Adrenal gland (tissue), 12 donors: Measurements from ENCODE around the gene GALNT9. TPM values are rescaled to one million over a fixed set of nuclear protein-coding genes. Genes with fewer than 3 reads are reported as not detected.

Experiments
- DNase-seq, 7 donors: peaks; one replicate each; pipeline ENCODE4 v3.0.0-alpha.2; 2019 to 2020
- H3K27ac ChIP-seq, 5 donors: fragments of 200-600 bp; sonication (generic) in 4 of 5; 1 replicate in 3 of 5; 2 replicates in 2 of 5; pipeline versions ENCODE4 v1.5.1 to v1.8.0; 2016 to 2020; ENCODE audit warnings: mild to moderate bottlenecking in 1 of 5
- H3K27me3 ChIP-seq: fragments of 200-600 bp; 2 replicates; pipeline ENCODE4 v1.8.0; 2021
- H3K36me3 ChIP-seq, 2 donors: fragments of 200-600 bp; replicated peaks in 1 of 2; 1 replicate in 1 of 2; 2 replicates in 1 of 2; pipeline versions ENCODE4 v1.5.1 to v1.8.0; 2018 to 2022
- H3K4me1 ChIP-seq, 2 donors: fragments of 200-600 bp; replicated peaks in 1 of 2; 1 replicate in 1 of 2; 2 replicates in 1 of 2; pipeline versions ENCODE4 v1.5.1 to v1.8.0; 2018 to 2021
- H3K4me3 ChIP-seq, 4 donors: fragments of 200-600 bp; sonication (generic) in 3 of 4; one replicate each; pipeline ENCODE4 v1.5.1; 2016 to 2018
- H3K9me3 ChIP-seq, 3 donors: fragments of 200-600 bp; sonication (generic) in 1 of 3; replicated peaks in 1 of 3; 1 replicate in 2 of 3; 2 replicates in 1 of 3; pipeline versions ENCODE4 v1.5.1 to v1.8.0; 2016 to 2021
- CTCF ChIP-seq, 6 experiments: fragments of 450-650 bp in 4 of 6; fragments of 200-600 bp in 2 of 6; sonication (generic) in 1 of 6; IDR thresholded peaks; 1 replicate in 5 of 6; 2 replicates in 1 of 6; pipeline versions ENCODE4 v1.5.1 to v1.8.0; 2016 to 2021; ENCODE audit warnings: antibody characterized with exemption in 6 of 6, mild to moderate bottlenecking in 2 of 6, moderate library complexity in 1 of 6
- POLR2A ChIP-seq, 2 donors: fragments of 450-650 bp; IDR thresholded peaks; one replicate each; pipeline ENCODE4 v1.6.1; 2017; ENCODE audit warnings: antibody characterized with exemption in 2 of 2, mild to moderate bottlenecking in 2 of 2, moderate library complexity in 1 of 2
- WGBS, 4 donors: extraction: QIAGEN DNeasy Blood & Tissue Kit in 2 of 4; methylation state at CpG; one replicate each; pipeline versions ENCODE4 v1.1.5 to v1.1.7; 2013 to 2017; 5-methylcytosine and 5-hydroxymethylcytosine counted together
- intact Hi-C, 2 donors: fragments of 100-400 bp; cut with DNase I; formaldehyde crosslinking; loops; one replicate each; pipeline versions ENCODE4 v1.14.1 to v1.15.0; 2022 to 2023
- polyA plus RNA-seq, 3 donors: library from polyadenylated mRNA; stranded (reverse); fragments of 200-250 nt in 2 of 3; fragments of 350-450 nt in 1 of 3; fragmentation: Illumina TruSeq in 1 of 3; extraction: RNeasy Lipid Tissue Mini Kit (QIAGEN cat#74804) in 1 of 3; gene quantifications; one replicate each; pipeline ENCODE4 v1.2.3, GENCODE V29; 2013 to 2014
- total RNA-seq, 9 donors: library from RNA; depleted of rRNA in 4 of 9; stranded (reverse); fragments of >200 nt in 4 of 9; fragments of 120-200 nt in 1 of 9; fragmentation: NEBNext Ultra II Directional in 1 of 9; extraction: Animal tissue kit (Norgen Biotek cat#: 25700) in 1 of 9; gene quantifications; one replicate each; pipeline versions ENCODE4 v1.1.0 to v1.2.4, GENCODE V29; 2013 to 2023
- donor health status: healthy with polysubstance abuse.
- donor health status: Bipolar disorder and iron deficiency.
- donor health status: DM: yes; HTN: yes; CAD: no.
- donor health status: DM: no; HTN: no; CAD: no.
- donor health status: DM: no; HTN: no; CAD: no.
- donor health status: DM: yes; HTN: yes; CAD: no.

The GALNT9 gene
- total and polyA plus RNA-seq, 12 donors = 0.44 to 7.8 (median 1.2) TPM; not detected in 1

DNA sequence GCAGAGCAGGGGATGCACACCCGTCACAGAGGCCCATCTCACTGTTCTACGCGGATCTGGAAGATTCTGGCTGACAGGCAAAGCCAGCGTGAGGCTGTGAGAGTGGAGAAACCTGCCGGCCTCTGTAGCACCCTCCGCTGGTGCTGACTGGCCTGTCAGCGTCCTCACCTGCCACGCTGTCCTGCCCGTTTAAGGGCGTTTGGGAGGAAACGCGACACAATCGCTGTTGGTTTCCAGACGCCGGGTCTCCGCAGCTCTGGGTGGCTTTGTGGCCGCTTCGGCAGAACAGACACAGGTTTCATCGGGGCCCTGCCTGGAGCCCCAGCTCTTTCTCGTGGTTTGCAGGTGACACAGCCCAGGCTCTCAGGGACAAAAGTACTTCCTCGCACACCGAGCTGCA lies 114.5 kb downstream of the GALNT9 start:
- no peaks in the 10 kb centered on the region for H3K36me3 ChIP-seq
- no peak overlapping the region for H3K27ac ChIP-seq
- no peaks in the 10 kb centered on the region for H3K27me3 ChIP-seq
- H3K9me3 ChIP-seq = no peaks in the 10 kb centered on the region
- no peak for DNase-seq
- no peak overlapping the region for H3K4me3 ChIP-seq
- no peaks in the 10 kb centered on the region for H3K4me1 ChIP-seq
- TF ChIP-seq POLR2A (IDR thresholded peaks at IDR 0.05) (no peak), CTCF (IDR thresholded peaks at IDR 0.05) (no peak)
- WGBS, 4 donors = 56 to 78% (median 71%) methylated on average over 6 to 22 of the region's 22 CpGs
- intact Hi-C loops = loop anchor here in 1 of 2 donors (10.0 kb wide), 1 partner anchor 60 kb away; no protein-coding TSS in a partner anchor

- no peak overlapping the region for H3K27ac ChIP-seq
- H3K27me3 ChIP-seq = no peaks in the 10 kb centered on the region
- no peak for TF ChIP-seq CTCF (IDR thresholded peaks at IDR 0.05)
- TF ChIP-seq POLR2A (IDR thresholded peaks at IDR 0.05) = no peak
- intact Hi-C loops = loop anchor here in 1 of 2 donors (10.0 kb wide), 1 partner anchor 59 kb away; no protein-coding TSS in a partner anchor
- no peaks in the 10 kb centered on the region for H3K36me3 ChIP-seq
- DNase-seq = no peak
- 67 to 73% (median 71%) methylated on average over 4 to 13 of the region's 13 CpGs for whole genome bisulfite sequencing, 4 donors
- H3K4me3 ChIP-seq = no peak overlapping the region
- H3K9me3 ChIP-seq = no peaks in the 10 kb centered on the region
- no peaks in the 10 kb centered on the region for H3K4me1 ChIP-seq
These were observed 115.3 kb downstream of the GALNT9 start for GRCh38 chr12:132214161-132214476.

DNA sequence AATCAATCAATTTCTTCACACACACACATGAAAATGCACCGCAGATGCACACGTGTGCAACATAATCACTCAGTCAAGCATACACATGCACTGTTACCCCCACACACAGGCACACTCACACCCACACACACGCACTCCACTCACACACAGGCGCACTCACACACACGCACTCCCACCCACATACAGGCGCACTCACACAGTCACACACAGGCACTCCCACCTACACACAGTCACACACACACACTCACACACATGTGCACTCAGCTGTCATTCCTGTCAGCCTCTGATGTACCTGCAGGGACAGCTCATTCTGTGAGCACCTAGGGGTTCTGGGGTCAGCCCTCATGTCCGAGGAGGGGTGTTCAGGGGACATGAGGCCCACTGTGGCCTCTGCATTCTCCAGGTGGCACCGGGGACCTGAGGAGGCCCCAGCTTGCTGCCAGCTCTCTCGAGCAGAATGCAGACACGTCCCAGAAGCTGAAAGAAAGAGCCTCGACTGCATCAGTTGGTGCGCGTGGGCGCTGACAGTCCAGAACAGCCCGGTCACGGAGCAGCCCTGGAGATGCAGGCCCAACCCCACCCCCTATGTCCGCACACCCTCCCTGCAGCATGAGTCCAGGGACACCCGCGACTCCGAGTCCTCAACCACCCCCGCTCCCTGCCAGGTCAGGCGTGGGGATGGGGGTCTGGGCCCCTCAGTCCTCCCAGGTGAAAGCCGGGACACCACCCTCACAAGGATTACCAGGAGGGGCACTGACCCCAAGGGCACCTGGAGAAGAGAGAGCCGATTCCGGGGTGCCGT lies 115.8 kb downstream of the GALNT9 start:
- no peak for DNase-seq
- WGBS, 4 donors = 81 to 84% (median 82%) methylated on average over 7 to 26 of the region's 26 CpGs
- Histone ChIP-seq H3K4me1 (no peaks in the 10 kb centered on the region), H3K4me3 (no peak overlapping the region), H3K36me3 (no peaks in the 10 kb centered on the region), H3K27me3 (no peaks in the 10 kb centered on the region), H3K27ac (no peak overlapping the region), H3K9me3 (no peaks in the 10 kb centered on the region)
- TF ChIP-seq CTCF (IDR thresholded peaks at IDR 0.05) (no peak), POLR2A (IDR thresholded peaks at IDR 0.05) (no peak)
- intact Hi-C loops = loop anchor here in 1 of 2 donors (10.0 kb wide), 1 partner anchor 59 kb away; no protein-coding TSS in a partner anchor

GRCh38 chr12:132211816-132212215 lies 117.6 kb downstream of the GALNT9 start:
- 85 to 91% (median 88%) methylated on average over 9 to 17 of the region's 17 CpGs for WGBS, 4 donors
- DNase-seq = no peak
- TF ChIP-seq POLR2A (IDR thresholded peaks at IDR 0.05) (no peak), CTCF (IDR thresholded peaks at IDR 0.05) (no peak)

More at GRCh38 chr12:132211816-132212215, 117.6 kb downstream of the GALNT9 start:
- H3K36me3 ChIP-seq = no peaks in the 10 kb centered on the region
- H3K27ac ChIP-seq = no peak overlapping the region
- H3K4me3 ChIP-seq = no peak overlapping the region
- no peaks in the 10 kb centered on the region for H3K27me3 ChIP-seq
- intact Hi-C loops = loop anchor here in 1 of 2 donors (10.0 kb wide), 1 partner anchor 57 kb away; no protein-coding TSS in a partner anchor
- no peaks in the 10 kb centered on the region for H3K4me1 ChIP-seq
- no peaks in the 10 kb centered on the region for H3K9me3 ChIP-seq
